ENCODE results near the gene ACACA.

DNA sequence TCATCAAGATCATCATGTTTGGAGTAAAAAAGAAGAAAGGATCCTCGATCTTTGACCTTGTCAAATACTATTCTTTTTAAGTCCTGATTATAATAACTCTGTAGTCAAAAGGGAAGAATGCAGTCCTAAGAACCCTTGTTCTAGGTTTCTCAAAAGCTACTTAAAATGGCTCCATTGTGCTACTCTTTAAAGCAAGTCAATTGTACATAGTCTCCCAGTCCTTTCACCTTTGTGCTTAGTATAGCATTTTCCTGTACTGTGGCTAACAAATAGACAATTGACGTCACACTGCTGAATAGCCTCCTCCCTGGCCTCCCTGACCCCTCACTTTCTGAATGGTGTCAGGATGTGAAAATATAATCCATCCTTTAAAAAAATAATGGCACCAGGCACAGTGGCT is 285.0 kb downstream of the ACACA start:
- TF ChIP-seq SNAI2 (CRISPR knock-in tag; IDR thresholded peaks at IDR 0.05) (no peak), BACH2 (CRISPR knock-in tag; IDR thresholded peaks at IDR 0.05; ENCODE audit: borderline replicate concordance) (no peak), ZFP3 (CRISPR knock-in tag; IDR thresholded peaks at IDR 0.05) (no peak), OSR1 (CRISPR knock-in tag; IDR thresholded peaks at IDR 0.05) (no peak), ARNTL (CRISPR knock-in tag; IDR thresholded peaks at IDR 0.05; ENCODE audit: borderline replicate concordance, low read depth) (no peak), CSDC2 (CRISPR knock-in tag; IDR thresholded peaks at IDR 0.05) (no peak), PPARA (CRISPR knock-in tag; IDR thresholded peaks at IDR 0.05; ENCODE audit: borderline replicate concordance) (no peak), RARB (CRISPR knock-in tag; IDR thresholded peaks at IDR 0.05) (no peak), ZNF70 (CRISPR knock-in tag; IDR thresholded peaks at IDR 0.05) (no peak), ZNF565 (CRISPR knock-in tag; conservative IDR thresholded peaks at IDR 0.05; ENCODE audit: low read depth) (no peak)
- TF ChIP-seq, protein P1, sequence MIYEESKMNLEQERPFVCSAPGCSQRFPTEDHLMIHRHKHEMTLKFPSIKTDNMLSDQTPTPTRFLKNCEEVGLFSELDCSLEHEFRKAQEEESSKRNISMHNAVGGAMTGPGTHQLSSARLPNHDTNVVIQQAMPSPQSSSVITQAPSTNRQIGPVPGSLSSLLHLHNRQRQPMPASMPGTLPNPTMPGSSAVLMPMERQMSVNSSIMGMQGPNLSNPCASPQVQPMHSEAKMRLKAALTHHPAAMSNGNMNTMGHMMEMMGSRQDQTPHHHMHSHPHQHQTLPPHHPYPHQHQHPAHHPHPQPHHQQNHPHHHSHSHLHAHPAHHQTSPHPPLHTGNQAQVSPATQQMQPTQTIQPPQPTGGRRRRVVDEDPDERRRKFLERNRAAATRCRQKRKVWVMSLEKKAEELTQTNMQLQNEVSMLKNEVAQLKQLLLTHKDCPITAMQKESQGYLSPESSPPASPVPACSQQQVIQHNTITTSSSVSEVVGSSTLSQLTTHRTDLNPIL (CRISPR knock-in tag; IDR thresholded peaks at IDR 0.05; ENCODE audit: low read depth): no peak
- TF ChIP-seq, protein P2, sequence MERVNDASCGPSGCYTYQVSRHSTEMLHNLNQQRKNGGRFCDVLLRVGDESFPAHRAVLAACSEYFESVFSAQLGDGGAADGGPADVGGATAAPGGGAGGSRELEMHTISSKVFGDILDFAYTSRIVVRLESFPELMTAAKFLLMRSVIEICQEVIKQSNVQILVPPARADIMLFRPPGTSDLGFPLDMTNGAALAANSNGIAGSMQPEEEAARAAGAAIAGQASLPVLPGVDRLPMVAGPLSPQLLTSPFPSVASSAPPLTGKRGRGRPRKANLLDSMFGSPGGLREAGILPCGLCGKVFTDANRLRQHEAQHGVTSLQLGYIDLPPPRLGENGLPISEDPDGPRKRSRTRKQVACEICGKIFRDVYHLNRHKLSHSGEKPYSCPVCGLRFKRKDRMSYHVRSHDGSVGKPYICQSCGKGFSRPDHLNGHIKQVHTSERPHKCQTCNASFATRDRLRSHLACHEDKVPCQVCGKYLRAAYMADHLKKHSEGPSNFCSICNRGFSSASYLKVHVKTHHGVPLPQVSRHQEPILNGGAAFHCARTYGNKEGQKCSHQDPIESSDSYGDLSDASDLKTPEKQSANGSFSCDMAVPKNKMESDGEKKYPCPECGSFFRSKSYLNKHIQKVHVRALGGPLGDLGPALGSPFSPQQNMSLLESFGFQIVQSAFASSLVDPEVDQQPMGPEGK (CRISPR knock-in tag; IDR thresholded peaks at IDR 0.05; ENCODE audit: borderline replicate concordance): no peak
- TF ChIP-seq, protein P3, sequence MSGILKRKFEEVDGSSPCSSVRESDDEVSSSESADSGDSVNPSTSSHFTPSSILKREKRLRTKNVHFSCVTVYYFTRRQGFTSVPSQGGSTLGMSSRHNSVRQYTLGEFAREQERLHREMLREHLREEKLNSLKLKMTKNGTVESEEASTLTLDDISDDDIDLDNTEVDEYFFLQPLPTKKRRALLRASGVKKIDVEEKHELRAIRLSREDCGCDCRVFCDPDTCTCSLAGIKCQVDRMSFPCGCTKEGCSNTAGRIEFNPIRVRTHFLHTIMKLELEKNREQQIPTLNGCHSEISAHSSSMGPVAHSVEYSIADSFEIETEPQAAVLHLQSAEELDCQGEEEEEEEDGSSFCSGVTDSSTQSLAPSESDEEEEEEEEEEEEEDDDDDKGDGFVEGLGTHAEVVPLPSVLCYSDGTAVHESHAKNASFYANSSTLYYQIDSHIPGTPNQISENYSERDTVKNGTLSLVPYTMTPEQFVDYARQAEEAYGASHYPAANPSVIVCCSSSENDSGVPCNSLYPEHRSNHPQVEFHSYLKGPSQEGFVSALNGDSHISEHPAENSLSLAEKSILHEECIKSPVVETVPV (CRISPR knock-in tag; IDR thresholded peaks at IDR 0.05): no peak
